A549 treated with dexamethasone at 1 μM for 4 hours (cell line): ENCODE measurements around the gene TREML4. TPM values are rescaled to one million over a fixed set of nuclear protein-coding genes. Genes with fewer than 3 reads are reported as not detected.

ENCODE experiments used
- total RNA-seq: library from RNA; stranded (reverse); fragments of 200-300 nt; extraction: Qiagen RNA extraction; gene quantifications from 5 replicates; pipeline ENCODE4 v1.2.3, GENCODE V29; 2022

The TREML4 gene, protein sequence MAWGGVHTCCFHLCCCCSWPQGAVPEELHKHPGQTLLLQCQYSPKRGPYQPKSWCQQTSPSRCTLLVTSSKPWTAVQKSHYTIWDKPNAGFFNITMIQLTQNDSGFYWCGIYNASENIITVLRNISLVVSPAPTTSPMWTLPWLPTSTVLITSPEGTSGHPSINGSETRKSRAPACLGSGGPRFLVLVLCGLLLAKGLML
- total RNA-seq = not detected in 5 replicates

DNA sequence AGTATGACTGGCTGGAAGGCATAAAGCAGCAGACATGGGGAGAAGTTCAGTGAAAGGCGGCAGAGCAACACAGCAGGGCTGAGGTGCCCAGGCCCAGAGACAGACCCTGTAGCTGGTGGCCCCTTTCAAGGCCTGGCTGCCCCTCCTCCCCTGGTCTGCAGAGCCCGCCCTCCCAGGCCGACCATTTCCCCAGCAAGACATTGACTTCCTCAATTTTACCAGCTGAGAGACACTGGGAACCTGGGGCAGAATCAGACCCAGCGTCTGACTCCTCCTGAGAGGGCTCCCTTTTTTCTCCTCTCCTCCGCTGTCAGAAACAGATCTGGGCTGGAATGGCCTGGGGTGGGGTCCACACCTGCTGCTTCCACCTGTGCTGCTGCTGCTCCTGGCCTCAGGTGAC lies at the start of gene TREML4:
Gene TREML4, plus strand, starts transcription at position 254 of the 400 bp plus-strand sequence. Its CDS starts 79 bp downstream, at position 333.

GRCh38 chr6:41200901-41201763 lies 27.0 kb upstream of the TREML4 start, which contains the start of gene TREML2:
TSS of gene TREML2 (minus strand) at chr6:41201149. CDS start at chr6:41201008, 141 bp downstream.

DNA sequence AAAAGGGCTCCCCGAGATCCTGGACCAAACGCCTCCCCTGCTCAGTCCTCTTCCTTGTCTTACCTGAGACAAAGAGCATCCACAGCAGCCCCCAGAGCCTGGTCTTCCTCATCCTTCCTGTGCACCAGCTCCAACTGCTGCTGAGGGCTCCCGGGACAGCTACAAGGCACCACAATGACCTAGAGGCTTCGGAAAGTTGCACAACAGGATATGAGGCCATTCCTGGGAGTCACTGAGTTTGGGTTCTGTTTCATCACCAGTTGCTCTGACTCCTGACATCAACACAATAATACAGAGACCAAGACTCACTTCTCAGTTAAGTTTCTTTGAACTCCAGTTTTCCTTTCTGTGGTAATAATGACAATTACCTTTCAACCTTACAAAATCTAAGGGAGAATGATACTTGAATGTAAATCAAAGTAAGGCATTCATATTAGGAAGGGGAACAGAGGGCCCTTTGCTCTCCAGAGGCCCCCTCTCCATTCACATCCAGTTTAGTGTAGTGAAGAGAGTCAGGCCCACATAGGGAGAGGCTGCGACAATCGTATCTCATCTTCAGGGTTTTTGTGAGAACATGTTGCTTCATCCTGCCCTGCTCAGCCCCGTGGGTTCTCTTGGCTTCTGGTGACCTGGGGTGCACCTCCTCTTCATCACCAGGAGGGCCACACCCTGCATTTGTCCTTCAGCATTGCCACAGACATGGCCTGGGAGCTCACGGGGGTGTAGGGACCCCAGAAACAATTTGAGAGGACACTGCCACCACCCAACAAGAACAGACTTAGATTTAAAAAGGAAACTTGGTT lies 58.6 kb downstream of the TREML4 start, which contains the start of gene TREM1:
Gene TREM1, minus strand, starts transcription at position 139 of the 803 bp plus-strand sequence. Its CDS starts 27 bp downstream, at position 112.

Other genes starting within 250 kb of the TREML4 start
- 0.29 to 0.60 TPM (median 0.47 TPM) in 5 replicates for gene UNC5CL, start 189.1 kb upstream of the TREML4 start, total RNA-seq
- gene TSPO2, start 185.9 kb upstream of the TREML4 start, total RNA-seq = 0.13 TPM in 1 of 5 replicates, not detected in the others
- not detected in 5 replicates for gene APOBEC2, start 175.1 kb upstream of the TREML4 start, total RNA-seq
- 19.2 to 21.7 TPM (median 20.2 TPM) in 5 replicates for gene OARD1, start 156.0 kb upstream of the TREML4 start, total RNA-seq
- 11.7 to 15.7 TPM (median 14.4 TPM) in 5 replicates for gene NFYA, start 155.4 kb upstream of the TREML4 start, total RNA-seq
- not detected in 5 replicates for gene TREML1, start 74.0 kb upstream of the TREML4 start, total RNA-seq
- 0.08 TPM in 1 of 5 replicates, not detected in the others for gene TREM2, start 65.2 kb upstream of the TREML4 start, total RNA-seq
- not detected in 5 replicates for gene TREML2, start 27.2 kb upstream of the TREML4 start, total RNA-seq
- 0.12 to 0.54 TPM (median 0.25 TPM) in 5 replicates for gene TREM1, start 58.3 kb downstream of the TREML4 start, total RNA-seq
- not detected in 5 replicates for gene NCR2, start 107.3 kb downstream of the TREML4 start, total RNA-seq